ENCODE data around the gene SARM1.

- no peak for TF ChIP-seq POLR2A (IDR thresholded peaks at IDR 0.05)
- TF ChIP-seq EP300 (IDR thresholded peaks at IDR 0.05; ENCODE audit: low read depth), result no peak
Observed at GRCh38 chr17:28371245-28372202, at the start of gene SARM1.
